Lung (tissue), 12 donors: ENCODE measurements around the gene LRP1B. TPM values are rescaled to one million over a fixed set of nuclear protein-coding genes. Genes with fewer than 3 reads are reported as not detected.

ENCODE experiments used
- ATAC-seq: fragments of 200-7000 bp; cut with Tn5 transposase; one replicate; pipeline ENCODE4 v1.9.1; 2020; ENCODE audit warnings: moderate number of reproducible peaks; ENCODE audit not compliant: insufficient read depth, low FRiP score
- DNase-seq, 3 donors: peaks; one replicate each; pipeline ENCODE4 v3.0.0-alpha.2; 2013 to 2017
- H3K27ac ChIP-seq, 2 donors: one replicate each; pipeline ENCODE4 v1.5.1; 2013; ENCODE audit warnings: mild to moderate bottlenecking in 2 of 2, moderate library complexity in 2 of 2, control low read depth in 1 of 2, inconsistent platforms in 1 of 2, low read depth in 1 of 2, low read length in 1 of 2
- H3K27me3 ChIP-seq, 3 donors: one replicate each; pipeline ENCODE4 v1.5.1; 2013; ENCODE audit warnings: low read length in 2 of 3; ENCODE audit not compliant: control insufficient read depth in 3 of 3, insufficient read depth in 3 of 3
- H3K36me3 ChIP-seq, 4 donors: one replicate each; pipeline ENCODE4 v1.5.1; 2013; ENCODE audit warnings: low read length in 4 of 4, mild to moderate bottlenecking in 1 of 4, moderate library complexity in 1 of 4; ENCODE audit not compliant: control insufficient read depth in 4 of 4, insufficient read depth in 4 of 4
- H3K4me1 ChIP-seq, 5 donors: one replicate each; pipeline ENCODE4 v1.5.1; 2013; ENCODE audit warnings: low read length in 5 of 5, mild to moderate bottlenecking in 2 of 5, moderate library complexity in 1 of 5; ENCODE audit not compliant: control insufficient read depth in 5 of 5, insufficient read depth in 5 of 5
- H3K4me3 ChIP-seq: one replicate; pipeline ENCODE4 v1.5.1; 2013; ENCODE audit warnings: mild to moderate bottlenecking, control low read depth, moderate library complexity
- H3K9ac ChIP-seq, 2 donors: one replicate each; pipeline ENCODE4 v1.5.1; 2013; ENCODE audit warnings: low read length in 2 of 2, control low read depth in 1 of 2; ENCODE audit not compliant: insufficient read depth in 1 of 2
- H3K9me3 ChIP-seq, 4 donors: one replicate each; pipeline ENCODE4 v1.5.1; 2013; ENCODE audit warnings: low read length in 3 of 4, mild to moderate bottlenecking in 1 of 4, moderate library complexity in 1 of 4; ENCODE audit not compliant: control insufficient read depth in 4 of 4, insufficient read depth in 3 of 4
- CTCF ChIP-seq: IDR thresholded peaks from 2 replicates; pipeline ENCODE4 v1.5.1; 2012; ENCODE audit warnings: mild to moderate bottlenecking; ENCODE audit errors: control extremely low read depth, extremely low read depth
- WGBS, 2 donors: extraction: QIAGEN DNeasy Blood & Tissue Kit; methylation state at CpG; one replicate each; pipeline ENCODE4 v1.1.7; 2013; 5-methylcytosine and 5-hydroxymethylcytosine counted together
- polyA plus RNA-seq, 2 donors: library from polyadenylated mRNA; stranded (reverse); fragments of 200-250 nt; gene quantifications; one replicate each; pipeline ENCODE4 v1.2.1, GENCODE V29; 2013
- total RNA-seq, 2 donors: library from RNA; depleted of rRNA in 1 of 2; stranded (reverse); fragments of >200 nt in 1 of 2; gene quantifications; one replicate each; pipeline ENCODE4 v1.2.1, GENCODE V29; 2014 to 2021
- donor health status: control.
- donor health status: control.
- donor health status: Bipolar disorder and iron deficiency.
- donor health status: healthy.
- donor health status: DM: yes; HTN: yes; CAD: no.

The LRP1B gene
- total and polyA plus RNA-seq, 4 donors = 0.01 to 6.5 (median 0.16) TPM

DNA sequence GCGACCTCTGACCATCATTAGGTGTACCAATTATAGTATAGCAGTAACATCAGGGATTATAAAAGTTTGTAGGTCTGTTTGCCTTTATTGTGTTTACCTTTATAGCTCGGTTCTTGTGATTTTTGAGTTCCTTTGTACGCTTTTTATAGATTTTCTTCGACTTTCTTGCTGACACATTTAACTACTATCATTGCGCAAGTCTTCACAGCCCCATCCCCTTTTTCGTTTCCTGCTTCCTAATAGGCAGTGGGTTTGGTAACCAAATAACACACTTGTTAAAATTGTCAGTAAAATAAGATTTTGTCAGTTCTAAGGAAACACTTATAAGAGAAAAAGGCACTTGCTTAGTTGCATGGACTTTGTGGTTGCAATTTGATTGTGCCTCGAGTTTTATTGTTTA lies 541.5 kb downstream of the LRP1B start:
- WGBS, 2 donors = 80 to 81% methylated on average over 7 of the region's 7 CpGs
- ATAC-seq = no peak
- no peaks in the 10 kb centered on the region for H3K27me3 ChIP-seq
- H3K9ac ChIP-seq = no peak overlapping the region
- H3K4me3 ChIP-seq = no peak overlapping the region
- H3K36me3 ChIP-seq = no peaks in the 10 kb centered on the region
- TF ChIP-seq CTCF = no peak
- H3K4me1 ChIP-seq = peaks cover 0 to 4% (median 0%) of the 10 kb centered on the region in 5 donors
- no peak overlapping the region for H3K27ac ChIP-seq
- H3K9me3 ChIP-seq = peaks cover 0 to 7% (median 4%) of the 10 kb centered on the region in 4 donors
- no peak for DNase-seq

- ATAC-seq (no peak), DNase-seq (no peak)
- Histone ChIP-seq H3K27ac (no peak overlapping the region), H3K27me3 (no peaks in the 10 kb centered on the region), H3K4me1 (peaks cover 0 to 4% (median 0%) of the 10 kb centered on the region in 5 donors), H3K9ac (no peak overlapping the region), H3K4me3 (no peak overlapping the region), H3K36me3 (no peaks in the 10 kb centered on the region), H3K9me3 (no peaks in the 10 kb centered on the region)
- TF ChIP-seq CTCF = no peak
- WGBS, 2 donors = 86 to 94% methylated on average over 1 of the region's 1 CpG
Measured at GRCh38 chr2:141586985-141587384, 543.8 kb downstream of the LRP1B start.

DNA sequence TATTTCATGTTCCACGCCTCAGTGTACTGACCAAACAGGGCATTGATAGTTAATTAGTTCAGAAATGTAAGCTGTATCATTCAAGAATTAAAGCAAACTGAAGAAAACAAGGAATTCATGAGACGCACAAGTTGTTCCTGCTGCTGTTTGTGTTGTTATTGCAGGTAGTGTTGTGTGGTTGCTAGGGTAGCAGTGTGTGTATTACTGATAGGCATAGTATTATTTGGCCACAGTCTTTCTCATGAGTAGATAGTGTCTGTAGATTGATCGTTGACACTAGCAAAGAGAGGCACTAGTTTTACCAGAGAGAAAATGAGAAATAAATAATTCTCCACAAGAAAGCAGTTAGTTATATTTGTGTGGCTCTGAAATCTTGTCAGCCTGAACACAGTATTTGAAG lies 548.6 kb downstream of the LRP1B start:
- no peaks in the 10 kb centered on the region for H3K9me3 ChIP-seq
- H3K4me1 ChIP-seq = peaks cover 0 to 2% (median 0%) of the 10 kb centered on the region in 5 donors
- ATAC-seq = no peak
- H3K4me3 ChIP-seq = no peak overlapping the region
- no peak overlapping the region for H3K9ac ChIP-seq
- no peak overlapping the region for H3K27ac ChIP-seq
- no peaks in the 10 kb centered on the region for H3K27me3 ChIP-seq
- WGBS, 2 donors = 75 to 84% methylated on average over 3 of the region's 3 CpGs
- no peaks in the 10 kb centered on the region for H3K36me3 ChIP-seq
- TF ChIP-seq CTCF = no peak
- no peak for DNase-seq

DNA sequence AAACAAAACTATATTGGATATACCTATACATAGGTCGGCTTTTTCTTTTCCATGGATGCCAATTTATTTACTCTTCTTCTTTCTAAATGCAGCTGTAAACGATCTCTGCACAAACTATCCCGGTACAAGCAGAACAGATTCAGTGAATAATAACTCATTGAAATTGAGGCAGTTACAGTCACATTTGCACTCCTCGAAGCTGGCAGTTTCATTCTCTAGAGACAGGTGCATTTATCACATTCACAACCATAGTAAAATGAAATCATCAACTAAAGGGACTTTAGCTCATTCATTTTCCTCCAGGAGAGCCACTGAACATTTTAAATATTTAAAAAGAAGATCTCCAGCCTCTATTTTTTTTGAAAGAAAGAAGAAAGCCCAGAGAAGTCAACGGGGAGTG lies 551.7 kb downstream of the LRP1B start:
- ATAC-seq = no peak
- peaks cover 0 to 2% (median 0%) of the 10 kb centered on the region in 5 donors for H3K4me1 ChIP-seq
- H3K27ac ChIP-seq = no peak overlapping the region
- 90% methylated on average over 5 of the region's 5 CpGs for WGBS, 2 donors
- no peaks in the 10 kb centered on the region for H3K27me3 ChIP-seq
- no peak overlapping the region for H3K9ac ChIP-seq
- H3K4me3 ChIP-seq = no peak overlapping the region
- no peaks in the 10 kb centered on the region for H3K36me3 ChIP-seq
- DNase-seq = no peak
- TF ChIP-seq CTCF = no peak
- H3K9me3 ChIP-seq = no peaks in the 10 kb centered on the region
